ENCODE data around the gene SMIM10. TPM values are rescaled to one million over a fixed set of nuclear protein-coding genes. Genes with fewer than 3 reads are reported as not detected.
"Not testable (repeated sequence)": the region's sequence is repeated elsewhere in the genome, so short reads cannot be mapped to it uniquely, and the experiment has no call there.

SMIM10 gene
- total and polyA plus RNA-seq, 2 donors: 9.6 to 26.6 TPM

DNA sequence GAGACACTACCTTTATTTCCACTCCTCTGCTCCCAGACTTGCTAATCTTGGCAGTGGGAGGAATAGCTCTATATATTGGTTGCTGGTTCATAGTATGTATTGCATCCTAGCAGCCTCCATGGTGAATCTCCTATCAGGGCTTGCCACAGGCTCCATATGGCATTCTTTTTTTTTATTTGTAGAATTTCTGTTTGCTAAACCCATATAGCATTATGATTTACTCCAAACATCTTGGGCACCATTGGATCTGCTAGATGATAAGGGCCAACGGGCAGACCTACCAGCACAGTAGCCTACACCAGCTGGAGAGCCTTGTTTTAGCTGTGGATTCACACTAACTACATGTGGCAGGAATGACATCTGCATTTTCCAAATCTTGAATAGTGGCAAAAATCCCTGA, 6.9 kb downstream of the SMIM10 start:
- Histone ChIP-seq H3K27ac (ENCODE audit: low read depth) (no peak overlapping the region), H3K4me1 (ENCODE audit: insufficient read depth) (no peaks in the 10 kb centered on the region), H3K4me3 (ENCODE audit: low read depth, low read length) (no peak overlapping the region), H3K36me3 (ENCODE audit: insufficient read depth) (no peaks in the 10 kb centered on the region)
- no peak for DNase-seq (ENCODE audit: extremely low spot score)
- WGBS: 91% methylated on average over 1 of the region's 1 CpG

- Histone ChIP-seq H3K4me1 (ENCODE audit: insufficient read depth) (no peaks in the 10 kb centered on the region), H3K27ac (ENCODE audit: low read depth) (no peak overlapping the region), H3K36me3 (ENCODE audit: insufficient read depth) (no peaks in the 10 kb centered on the region), H3K4me3 (ENCODE audit: low read depth, low read length) (no peak overlapping the region)
- WGBS: 90% methylated on average over 4 of the region's 4 CpGs
- DNase-seq (ENCODE audit: extremely low spot score): no peak
These were observed 7.5 kb downstream of the SMIM10 start for GRCh38 chrX:134998246-134998645.

GRCh38 chrX:134999469-134999868, 8.7 kb downstream of the SMIM10 start:
- Histone ChIP-seq H3K4me1 (ENCODE audit: insufficient read depth) (no peaks in the 10 kb centered on the region), H3K4me3 (ENCODE audit: low read depth, low read length) (no peak overlapping the region), H3K27ac (ENCODE audit: low read depth) (no peak overlapping the region), H3K36me3 (ENCODE audit: insufficient read depth) (no peaks in the 10 kb centered on the region)
- DNase-seq (ENCODE audit: extremely low spot score): no peak
- WGBS: 27% methylated on average over 4 of the region's 4 CpGs

- Histone ChIP-seq H3K27ac (ENCODE audit: low read depth) (no peak overlapping the region), H3K4me1 (ENCODE audit: insufficient read depth) (no peaks in the 10 kb centered on the region), H3K36me3 (ENCODE audit: insufficient read depth) (no peaks in the 10 kb centered on the region), H3K4me3 (ENCODE audit: low read depth, low read length) (no peak overlapping the region)
- no peak for DNase-seq (ENCODE audit: extremely low spot score)
- 28% methylated on average over 1 of the region's 1 CpG for WGBS
These were observed 9.7 kb downstream of the SMIM10 start for GRCh38 chrX:135000516-135000915.

GRCh38 chrX:135003876-135004623, 13.3 kb downstream of the SMIM10 start:
- H3K36me3 ChIP-seq (ENCODE audit: insufficient read depth): no peaks in the 10 kb centered on the region
- peak overlapping the region; percentile 39 for H3K4me3 ChIP-seq (ENCODE audit: low read depth, low read length)
- WGBS: under 1% methylated on average over 35 of the region's 35 CpGs
- H3K4me1 ChIP-seq (ENCODE audit: insufficient read depth): no peaks in the 10 kb centered on the region
- no peak overlapping the region for H3K27ac ChIP-seq (ENCODE audit: low read depth)
- peak; percentile 78 for DNase-seq (ENCODE audit: extremely low spot score)

DNA sequence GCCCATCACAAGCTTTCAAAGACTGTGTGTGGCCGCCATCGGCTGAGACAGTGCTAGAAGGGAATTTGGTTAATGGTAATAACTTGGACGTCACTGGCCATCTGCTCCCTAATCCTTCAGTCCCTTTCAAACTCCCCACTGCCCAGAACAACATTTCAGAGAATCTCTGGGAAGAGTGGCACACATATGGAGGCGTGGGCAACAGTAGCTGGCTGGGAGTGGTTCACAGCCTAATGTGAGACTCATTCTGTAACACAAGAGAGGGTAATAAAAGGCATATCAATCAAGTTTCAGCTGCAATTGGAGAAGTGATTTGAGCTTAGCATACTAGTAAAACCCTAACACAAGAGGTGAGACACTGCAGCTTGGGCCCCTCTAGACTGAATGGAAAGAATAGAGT, 15.4 kb downstream of the SMIM10 start:
- Histone ChIP-seq H3K4me3 (ENCODE audit: low read depth, low read length) (no peak overlapping the region), H3K4me1 (ENCODE audit: insufficient read depth) (no peaks in the 10 kb centered on the region), H3K36me3 (ENCODE audit: insufficient read depth) (no peaks in the 10 kb centered on the region), H3K27ac (ENCODE audit: low read depth) (no peak overlapping the region)
- WGBS: 66% methylated on average over 4 of the region's 4 CpGs
- no peak for DNase-seq (ENCODE audit: extremely low spot score)

DNA sequence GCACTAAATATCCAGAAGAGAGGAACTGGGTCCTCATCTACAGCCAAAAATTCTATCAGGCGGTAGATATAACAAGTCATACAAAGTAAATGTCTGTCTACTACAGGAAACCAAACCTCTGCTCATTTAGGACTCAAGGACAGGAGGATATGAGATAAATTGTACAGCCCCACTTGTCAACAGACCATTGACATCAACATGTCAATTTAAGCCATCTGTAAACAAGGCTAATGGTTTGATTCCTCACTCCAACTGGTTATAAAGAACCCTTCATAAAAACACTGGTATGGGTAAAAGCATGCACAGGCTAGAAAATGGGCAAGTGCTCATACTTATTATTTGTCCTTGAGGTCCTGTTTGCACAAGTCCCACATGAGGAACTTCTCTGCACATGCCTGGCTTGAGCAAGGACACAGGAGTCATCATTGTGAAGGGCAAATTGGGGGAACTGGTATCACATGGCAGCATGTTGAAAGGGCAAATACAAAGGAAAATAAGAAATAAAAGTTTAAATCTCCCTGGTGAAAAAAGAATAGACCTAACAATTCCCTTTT, 18.3 kb downstream of the SMIM10 start:
- Histone ChIP-seq H3K4me1 (ENCODE audit: insufficient read depth) (no peaks in the 10 kb centered on the region), H3K4me3 (ENCODE audit: low read depth, low read length) (no peak overlapping the region), H3K36me3 (ENCODE audit: insufficient read depth) (peaks cover 2% of the 10 kb centered on the region), H3K27ac (ENCODE audit: low read depth) (no peak overlapping the region)
- no peak for DNase-seq (ENCODE audit: extremely low spot score)
- WGBS: 85% methylated on average over 1 of the region's 1 CpG

- no peaks in the 10 kb centered on the region for H3K4me1 ChIP-seq (ENCODE audit: insufficient read depth)
- no peak overlapping the region for H3K27ac ChIP-seq (ENCODE audit: low read depth)
- DNase-seq (ENCODE audit: extremely low spot score): no peak
- no peak overlapping the region for H3K4me3 ChIP-seq (ENCODE audit: low read depth, low read length)
- WGBS: 71% methylated on average over 4 of the region's 4 CpGs
- peaks cover 2% of the 10 kb centered on the region for H3K36me3 ChIP-seq (ENCODE audit: insufficient read depth)
These were observed 19.0 kb downstream of the SMIM10 start for GRCh38 chrX:135009838-135010237.

DNA sequence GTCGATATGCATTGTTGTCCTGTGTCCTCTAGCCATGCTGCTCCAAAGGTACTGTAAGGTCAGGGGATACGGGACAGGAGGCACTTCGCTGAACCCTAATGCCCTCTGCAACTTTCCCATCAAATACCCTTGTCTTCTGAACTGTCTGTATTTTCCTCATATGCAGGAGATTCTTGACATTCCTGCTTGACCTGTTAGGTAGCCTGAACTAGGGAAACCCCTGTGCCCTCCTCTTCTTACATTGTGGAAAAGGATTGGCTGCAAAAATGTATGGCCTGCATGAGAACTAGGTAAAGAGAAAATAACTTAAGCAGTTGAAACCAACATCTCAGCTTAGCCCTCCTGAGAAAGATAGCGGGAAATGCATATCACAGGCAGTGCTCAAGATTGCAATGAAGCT, 20.1 kb downstream of the SMIM10 start:
- Histone ChIP-seq H3K4me3 (ENCODE audit: low read depth, low read length) (no peak overlapping the region), H3K4me1 (ENCODE audit: insufficient read depth) (no peaks in the 10 kb centered on the region), H3K36me3 (ENCODE audit: insufficient read depth) (peaks cover 2% of the 10 kb centered on the region), H3K27ac (ENCODE audit: low read depth) (no peak overlapping the region)
- DNase-seq (ENCODE audit: extremely low spot score): no peak
- WGBS: 87% methylated on average over 4 of the region's 4 CpGs

DNA sequence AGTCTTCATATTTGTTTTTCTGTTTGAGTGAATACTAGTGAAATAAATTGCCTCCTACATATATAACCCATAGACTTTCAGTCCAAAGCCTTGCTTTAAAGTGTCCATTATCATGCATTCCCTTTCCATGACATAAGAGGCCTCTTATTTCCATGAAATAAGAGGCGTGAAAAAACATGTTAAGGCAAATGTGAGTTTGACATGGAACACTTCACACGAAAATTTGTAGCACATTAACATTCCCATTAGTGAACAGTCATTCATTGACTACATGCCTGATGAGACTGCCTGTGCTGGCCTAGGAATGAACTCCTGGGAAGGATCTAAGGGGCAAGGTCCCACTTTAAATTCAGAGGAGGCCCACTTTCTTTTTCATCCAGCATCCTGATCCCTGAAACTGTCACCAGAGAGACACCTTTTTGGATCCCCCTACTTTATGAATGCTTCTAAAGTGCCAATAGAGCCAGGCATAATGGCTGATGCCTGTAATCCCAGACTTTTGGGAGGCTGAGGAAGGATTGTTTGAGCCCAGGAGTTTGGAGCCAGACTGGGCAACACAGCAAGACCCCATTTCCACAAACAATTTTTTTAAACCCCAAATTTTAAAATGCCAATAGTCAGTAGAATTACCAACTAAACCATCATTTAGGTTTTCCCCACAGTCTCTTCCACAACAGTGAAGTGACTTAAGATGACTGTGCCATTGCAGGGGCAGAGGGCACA, 24.9 kb downstream of the SMIM10 start:
- Histone ChIP-seq H3K4me3 (ENCODE audit: low read depth, low read length) (no peak overlapping the region), H3K36me3 (ENCODE audit: insufficient read depth) (peaks cover 2% of the 10 kb centered on the region), H3K4me1 (ENCODE audit: insufficient read depth) (no peaks in the 10 kb centered on the region), H3K27ac (ENCODE audit: low read depth) (no peak overlapping the region)
- DNase-seq (ENCODE audit: extremely low spot score): no peak
- 86% methylated on average over 2 of the region's 2 CpGs for WGBS

GRCh38 chrX:135019890-135020289, 29.1 kb downstream of the SMIM10 start:
- not testable (repeated sequence) for DNase-seq (ENCODE audit: extremely low spot score); H3K4me1 ChIP-seq (ENCODE audit: insufficient read depth); H3K36me3 ChIP-seq (ENCODE audit: insufficient read depth); H3K27ac ChIP-seq (ENCODE audit: low read depth); H3K4me3 ChIP-seq (ENCODE audit: low read depth, low read length)
- 77% methylated on average over 8 of the region's 8 CpGs for WGBS

DNA sequence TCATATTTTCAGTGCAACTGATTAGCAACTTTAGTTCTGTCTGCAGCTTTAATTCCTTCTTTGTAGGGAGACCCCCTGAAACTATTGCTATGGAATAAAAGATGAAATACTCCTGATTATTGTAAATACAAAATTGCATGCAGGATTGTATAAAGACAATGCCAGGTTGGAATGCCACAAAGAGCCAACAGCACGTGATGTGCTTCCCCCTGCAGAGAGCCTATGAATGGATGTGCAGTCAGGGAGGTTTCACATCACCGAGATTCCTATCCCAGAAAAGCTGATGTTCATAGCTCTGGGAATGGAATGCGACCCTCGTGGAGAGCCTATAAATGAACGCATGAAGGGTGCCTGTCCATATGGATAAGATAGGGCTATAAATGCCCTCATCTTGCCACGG, 33.0 kb downstream of the SMIM10 start:
- 82% methylated on average over 6 of the region's 6 CpGs for WGBS

DNA sequence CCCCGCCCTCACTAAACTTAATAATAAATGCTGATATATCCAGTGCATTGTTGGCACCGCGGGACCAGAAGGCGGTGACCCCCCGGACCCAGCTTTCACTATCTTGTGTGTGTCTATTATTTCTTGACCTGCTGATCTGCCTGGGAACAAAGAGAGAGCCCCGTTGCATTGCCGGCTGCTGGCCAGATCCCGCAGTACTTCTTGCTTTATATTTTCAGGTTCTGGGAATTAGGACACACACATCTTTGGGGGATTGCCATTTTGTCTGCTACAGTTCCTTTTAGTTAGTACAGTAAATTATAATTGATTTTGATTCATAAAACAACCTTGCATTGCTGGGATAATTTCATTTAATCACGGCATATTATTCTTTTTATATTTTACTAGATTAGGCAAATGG, 33.7 kb downstream of the SMIM10 start:
- Histone ChIP-seq H3K4me1 (ENCODE audit: insufficient read depth) (no peaks in the 10 kb centered on the region), H3K27ac (ENCODE audit: low read depth) (no peak overlapping the region), H3K36me3 (ENCODE audit: insufficient read depth) (no peaks in the 10 kb centered on the region), H3K4me3 (ENCODE audit: low read depth, low read length) (no peak overlapping the region)
- WGBS: 81% methylated on average over 9 of the region's 9 CpGs
- DNase-seq (ENCODE audit: extremely low spot score): no peak

More for the DNA sequence above, 33.0 kb downstream of the SMIM10 start:
- not testable (repeated sequence) for H3K27ac ChIP-seq (ENCODE audit: low read depth); H3K4me1 ChIP-seq (ENCODE audit: insufficient read depth); H3K4me3 ChIP-seq (ENCODE audit: low read depth, low read length); H3K36me3 ChIP-seq (ENCODE audit: insufficient read depth); DNase-seq (ENCODE audit: extremely low spot score)
